Measurements from ENCODE around the gene LPCAT1.

DNA sequence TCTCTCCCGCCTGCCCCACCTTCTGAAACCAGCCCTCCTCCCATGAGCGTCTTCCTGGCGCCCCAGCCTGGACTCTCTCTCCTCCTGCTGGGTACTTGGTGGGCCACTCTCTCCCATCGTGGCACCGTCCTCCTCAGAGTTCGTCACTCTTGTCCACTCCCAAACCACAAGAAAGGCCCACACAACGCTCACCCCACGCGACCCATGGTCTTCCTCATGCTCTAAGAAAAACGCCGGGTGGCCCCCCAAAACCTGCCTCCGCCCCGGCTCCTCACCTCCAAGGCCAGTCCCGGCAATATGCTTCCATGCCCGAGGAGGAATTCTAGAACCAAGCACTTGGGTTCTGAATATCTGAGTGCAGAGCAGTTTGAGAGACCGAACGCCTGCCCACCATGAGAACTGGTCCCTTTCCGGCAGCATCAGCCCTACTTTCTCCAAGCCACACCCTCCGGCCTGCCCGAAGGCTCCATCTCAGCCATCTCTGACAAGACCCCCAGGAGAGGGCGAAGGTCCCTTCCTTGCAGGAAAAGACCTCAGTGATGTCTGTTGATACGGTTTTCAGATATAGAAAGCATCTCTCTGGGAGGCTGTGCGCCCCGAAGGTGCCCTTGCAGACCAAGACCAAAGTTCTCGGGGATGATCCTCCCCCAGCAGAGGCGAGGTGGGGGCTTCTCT, 93.5 kb downstream of the LPCAT1 start:
- TF ChIP-seq, protein P1, sequence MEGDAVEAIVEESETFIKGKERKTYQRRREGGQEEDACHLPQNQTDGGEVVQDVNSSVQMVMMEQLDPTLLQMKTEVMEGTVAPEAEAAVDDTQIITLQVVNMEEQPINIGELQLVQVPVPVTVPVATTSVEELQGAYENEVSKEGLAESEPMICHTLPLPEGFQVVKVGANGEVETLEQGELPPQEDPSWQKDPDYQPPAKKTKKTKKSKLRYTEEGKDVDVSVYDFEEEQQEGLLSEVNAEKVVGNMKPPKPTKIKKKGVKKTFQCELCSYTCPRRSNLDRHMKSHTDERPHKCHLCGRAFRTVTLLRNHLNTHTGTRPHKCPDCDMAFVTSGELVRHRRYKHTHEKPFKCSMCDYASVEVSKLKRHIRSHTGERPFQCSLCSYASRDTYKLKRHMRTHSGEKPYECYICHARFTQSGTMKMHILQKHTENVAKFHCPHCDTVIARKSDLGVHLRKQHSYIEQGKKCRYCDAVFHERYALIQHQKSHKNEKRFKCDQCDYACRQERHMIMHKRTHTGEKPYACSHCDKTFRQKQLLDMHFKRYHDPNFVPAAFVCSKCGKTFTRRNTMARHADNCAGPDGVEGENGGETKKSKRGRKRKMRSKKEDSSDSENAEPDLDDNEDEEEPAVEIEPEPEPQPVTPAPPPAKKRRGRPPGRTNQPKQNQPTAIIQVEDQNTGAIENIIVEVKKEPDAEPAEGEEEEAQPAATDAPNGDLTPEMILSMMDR (IDR thresholded peaks at IDR 0.05), result no peak
- no peak for TF ChIP-seq POLR2A (IDR thresholded peaks at IDR 0.05)
